ENCODE measurements around the gene NPPA.

Gene NPPA

GRCh38 chr1:11873395-11874257 lies 26.0 kb upstream of the NPPA start:
- TF ChIP-seq CTCF (IDR thresholded peaks at IDR 0.05; ENCODE audit: low read depth, low read length) = no peak
- H3K4me3 ChIP-seq (ENCODE audit: low read depth, low read length) = no peak overlapping the region

GRCh38 chr1:11872545-11872944 lies 25.0 kb upstream of the NPPA start:
- H3K4me3 ChIP-seq (ENCODE audit: low read depth, low read length) = no peak overlapping the region
- no peak for TF ChIP-seq CTCF (IDR thresholded peaks at IDR 0.05; ENCODE audit: low read depth, low read length)

GRCh38 chr1:11869650-11870207 lies 22.1 kb upstream of the NPPA start:
- TF ChIP-seq CTCF (IDR thresholded peaks at IDR 0.05; ENCODE audit: low read depth, low read length) = no peak
- no peak overlapping the region for H3K4me3 ChIP-seq (ENCODE audit: low read depth, low read length)

- no peak for TF ChIP-seq CTCF (IDR thresholded peaks at IDR 0.05; ENCODE audit: low read depth, low read length)
- H3K4me3 ChIP-seq (ENCODE audit: low read depth, low read length) = no peak overlapping the region
Observed at GRCh38 chr1:11869104-11869503, 21.5 kb upstream of the NPPA start.

- H3K4me3 ChIP-seq (ENCODE audit: low read depth, low read length) = no peak overlapping the region
- TF ChIP-seq CTCF (IDR thresholded peaks at IDR 0.05; ENCODE audit: low read depth, low read length) = no peak
Observed at GRCh38 chr1:11868331-11868980, 20.9 kb upstream of the NPPA start.

GRCh38 chr1:11862890-11863289 lies 15.3 kb upstream of the NPPA start:
- TF ChIP-seq CTCF (IDR thresholded peaks at IDR 0.05; ENCODE audit: low read depth, low read length) = no peak
- H3K4me3 ChIP-seq (ENCODE audit: low read depth, low read length) = no peak overlapping the region

GRCh38 chr1:11860587-11860986 lies 13.0 kb upstream of the NPPA start:
- H3K4me3 ChIP-seq (ENCODE audit: low read depth, low read length) = no peak overlapping the region
- no peak for TF ChIP-seq CTCF (IDR thresholded peaks at IDR 0.05; ENCODE audit: low read depth, low read length)
